Measurements from ENCODE around the gene YBX3.

DNA sequence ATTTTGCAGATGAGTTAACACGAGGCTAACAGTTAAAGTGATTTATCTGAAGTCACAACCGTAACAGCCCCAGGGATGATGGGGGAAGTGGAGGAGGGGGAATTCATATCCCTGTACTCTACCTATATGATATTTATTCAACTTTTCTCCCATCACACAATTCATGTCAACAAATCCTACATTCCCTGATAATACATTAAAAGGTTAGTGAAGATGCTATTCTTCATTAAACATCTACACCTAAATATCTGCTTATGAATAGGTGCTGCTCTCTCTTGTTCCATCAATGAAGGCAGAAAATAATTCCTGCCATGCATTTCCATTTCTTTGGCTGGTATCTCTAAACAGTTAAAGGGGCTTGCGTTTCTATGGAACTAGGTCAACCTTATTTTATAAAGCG, 6.8 kb downstream of the YBX3 start:
- TF ChIP-seq ZNF556 (CRISPR knock-in tag; IDR thresholded peaks at IDR 0.05; ENCODE audit: borderline replicate concordance) (no peak), ONECUT2 (CRISPR knock-in tag; IDR thresholded peaks at IDR 0.05) (no peak), ZFP37 (CRISPR knock-in tag; IDR thresholded peaks at IDR 0.05; ENCODE audit: borderline replicate concordance) (no peak), ZNF260 (CRISPR knock-in tag; IDR thresholded peaks at IDR 0.05; ENCODE audit: borderline replicate concordance, low read depth) (no peak), ZKSCAN1 (IDR thresholded peaks at IDR 0.05; ENCODE audit: low read length) (no peak)
- TF ChIP-seq, protein P1, sequence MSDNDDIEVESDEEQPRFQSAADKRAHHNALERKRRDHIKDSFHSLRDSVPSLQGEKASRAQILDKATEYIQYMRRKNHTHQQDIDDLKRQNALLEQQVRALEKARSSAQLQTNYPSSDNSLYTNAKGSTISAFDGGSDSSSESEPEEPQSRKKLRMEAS (IDR thresholded peaks at IDR 0.05) = no peak

All from HepG2 (cell line).